ENCODE measurements around the gene FCER1G.

The FCER1G gene

DNA sequence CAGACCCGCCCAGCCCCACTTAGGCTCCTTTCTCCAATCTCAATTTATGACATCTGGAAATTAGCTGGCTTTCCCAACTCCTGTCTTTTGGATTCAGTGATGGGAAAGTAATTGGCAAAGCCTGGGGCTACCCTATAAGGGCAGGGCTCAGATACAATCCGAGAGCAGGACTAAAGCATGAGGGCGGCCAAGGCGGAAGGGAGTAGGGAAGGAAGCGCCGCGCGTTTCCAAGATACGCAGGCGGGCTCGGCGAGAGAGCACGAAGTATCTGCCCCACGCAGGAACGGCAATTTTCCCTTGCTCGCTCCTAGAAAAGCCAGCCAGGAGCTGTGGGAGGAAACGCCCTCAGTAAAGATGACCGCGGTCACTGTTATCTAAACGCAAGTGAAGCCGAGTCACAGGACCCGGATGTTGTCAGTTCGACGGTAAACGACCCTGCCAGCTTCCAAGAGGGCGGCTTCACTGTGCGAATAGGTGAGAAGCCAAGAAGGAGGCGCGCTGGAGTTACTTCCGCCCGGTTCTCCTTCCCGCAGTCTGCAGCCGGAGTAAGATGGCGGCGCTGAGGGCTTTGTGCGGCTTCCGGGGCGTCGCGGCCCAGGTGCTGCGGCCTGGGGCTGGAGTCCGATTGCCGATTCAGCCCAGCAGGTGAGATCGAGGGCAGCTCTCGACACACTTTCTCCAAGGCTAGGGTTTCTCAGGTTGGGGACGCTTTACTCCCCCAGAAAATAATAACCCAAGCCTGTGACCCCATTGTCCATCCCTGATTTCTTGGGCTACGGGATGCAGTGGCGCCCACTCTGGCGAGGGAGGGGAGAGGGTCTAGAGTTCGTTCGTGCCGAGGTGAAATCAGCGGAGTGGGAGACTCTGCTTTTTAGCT, 13.0 kb upstream of the FCER1G start, which contains the start of gene NDUFS2:
Gene NDUFS2, plus strand, starts transcription at position 532 of the 877 bp plus-strand sequence. Its CDS starts 19 bp downstream, at position 551.
- peak within 1 kb of the TSS; percentile 68 for H3K4me3 ChIP-seq (ENCODE audit: low read depth, low read length)
- peak; percentile 99 for DNase-seq (ENCODE audit: low read depth)
- TF ChIP-seq, protein P1, sequence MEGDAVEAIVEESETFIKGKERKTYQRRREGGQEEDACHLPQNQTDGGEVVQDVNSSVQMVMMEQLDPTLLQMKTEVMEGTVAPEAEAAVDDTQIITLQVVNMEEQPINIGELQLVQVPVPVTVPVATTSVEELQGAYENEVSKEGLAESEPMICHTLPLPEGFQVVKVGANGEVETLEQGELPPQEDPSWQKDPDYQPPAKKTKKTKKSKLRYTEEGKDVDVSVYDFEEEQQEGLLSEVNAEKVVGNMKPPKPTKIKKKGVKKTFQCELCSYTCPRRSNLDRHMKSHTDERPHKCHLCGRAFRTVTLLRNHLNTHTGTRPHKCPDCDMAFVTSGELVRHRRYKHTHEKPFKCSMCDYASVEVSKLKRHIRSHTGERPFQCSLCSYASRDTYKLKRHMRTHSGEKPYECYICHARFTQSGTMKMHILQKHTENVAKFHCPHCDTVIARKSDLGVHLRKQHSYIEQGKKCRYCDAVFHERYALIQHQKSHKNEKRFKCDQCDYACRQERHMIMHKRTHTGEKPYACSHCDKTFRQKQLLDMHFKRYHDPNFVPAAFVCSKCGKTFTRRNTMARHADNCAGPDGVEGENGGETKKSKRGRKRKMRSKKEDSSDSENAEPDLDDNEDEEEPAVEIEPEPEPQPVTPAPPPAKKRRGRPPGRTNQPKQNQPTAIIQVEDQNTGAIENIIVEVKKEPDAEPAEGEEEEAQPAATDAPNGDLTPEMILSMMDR (IDR thresholded peaks at IDR 0.05; ENCODE audit: insufficient read depth, low read depth, low read length, missing control alignments), result no peak

- TF ChIP-seq, protein P1 (IDR thresholded peaks at IDR 0.05; ENCODE audit: insufficient read depth, low read depth, low read length, missing control alignments), result no peak
- no peak overlapping the region for H3K4me3 ChIP-seq (ENCODE audit: low read depth, low read length)
- DNase-seq (ENCODE audit: low read depth), result no peak
These were observed 8.5 kb upstream of the FCER1G start for GRCh38 chr1:161206411-161207140.

- TF ChIP-seq, protein P1 (IDR thresholded peaks at IDR 0.05; ENCODE audit: insufficient read depth, low read depth, low read length, missing control alignments), result no peak
- no peak for DNase-seq (ENCODE audit: low read depth)
- H3K4me3 ChIP-seq (ENCODE audit: low read depth, low read length), result no peak overlapping the region
These were observed 7.9 kb upstream of the FCER1G start for GRCh38 chr1:161207173-161207572.

- peak; percentile 82 for DNase-seq (ENCODE audit: low read depth)
- TF ChIP-seq, protein P1 (IDR thresholded peaks at IDR 0.05; ENCODE audit: insufficient read depth, low read depth, low read length, missing control alignments), result peak; percentile 86
- H3K4me3 ChIP-seq (ENCODE audit: low read depth, low read length), result no peak overlapping the region
These were observed 5.2 kb upstream of the FCER1G start for GRCh38 chr1:161209790-161210409.

- TF ChIP-seq, protein P1 (IDR thresholded peaks at IDR 0.05; ENCODE audit: insufficient read depth, low read depth, low read length, missing control alignments), result no peak
- no peak for DNase-seq (ENCODE audit: low read depth)
- no peak overlapping the region for H3K4me3 ChIP-seq (ENCODE audit: low read depth, low read length)
These were observed 726 bp upstream of the FCER1G start for GRCh38 chr1:161214369-161214768.

DNA sequence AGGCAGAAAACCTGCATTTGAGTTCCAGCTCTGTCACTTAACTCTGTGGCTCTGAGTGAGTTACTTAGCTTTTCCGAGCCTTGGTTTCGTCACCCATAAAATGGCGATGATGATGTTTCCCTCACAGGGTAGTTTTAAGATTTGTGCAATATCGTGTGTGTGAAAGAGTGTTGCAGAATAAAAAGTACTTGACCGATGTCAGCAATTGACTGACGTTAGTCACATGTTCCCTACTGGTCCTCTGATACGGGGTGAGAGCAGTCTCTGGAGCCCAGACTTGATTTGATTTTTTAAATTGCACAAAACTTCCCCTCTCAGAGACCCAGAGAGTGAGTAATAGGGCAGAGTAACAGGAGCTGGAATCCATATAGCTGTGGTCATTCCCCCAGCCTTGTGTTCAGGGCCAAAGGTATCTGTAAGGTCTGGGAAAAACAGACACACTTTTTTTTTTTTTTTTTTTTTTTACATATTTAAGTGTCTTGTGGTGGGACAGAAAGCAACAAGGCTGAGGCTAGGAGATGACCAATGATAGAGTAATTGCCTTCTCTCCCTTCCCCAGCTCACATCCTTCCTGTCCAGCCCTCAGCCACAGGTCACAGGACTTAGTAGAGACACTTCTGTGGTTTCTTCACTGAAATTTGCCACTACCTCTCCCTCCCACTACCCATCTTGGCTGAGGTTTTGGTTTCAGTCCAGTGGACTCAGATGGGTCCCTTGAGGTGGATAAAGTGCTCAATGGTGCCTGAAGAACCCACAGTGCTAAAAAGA, 2.0 kb downstream of the FCER1G start:
- H3K4me3 ChIP-seq (ENCODE audit: low read depth, low read length), result no peak overlapping the region
- TF ChIP-seq, protein P1 (IDR thresholded peaks at IDR 0.05; ENCODE audit: insufficient read depth, low read depth, low read length, missing control alignments), result no peak
- peak; percentile 89 for DNase-seq (ENCODE audit: low read depth)
